Spinal cord (tissue), 10 donors: ENCODE data around the gene PLA2G4E. TPM values are rescaled to one million over a fixed set of nuclear protein-coding genes. Genes with fewer than 3 reads are reported as not detected.

Experiments used
- DNase-seq, 6 donors: peaks; one replicate each; pipeline versions ENCODE4 v3.0.0 to v3.0.0-alpha.2; 2013 to 2015; ENCODE audit warnings: low spot score in 6 of 6, low read depth in 4 of 6
- H3K27ac ChIP-seq: one replicate; pipeline ENCODE4 v1.5.1; 2013; ENCODE audit warnings: low read depth, low read length, control low read depth
- H3K27me3 ChIP-seq: one replicate; pipeline ENCODE4 v1.6.1; 2013; ENCODE audit warnings: low read length; ENCODE audit not compliant: control insufficient read depth, insufficient read depth
- H3K36me3 ChIP-seq: one replicate; pipeline ENCODE4 v1.6.1; 2013; ENCODE audit warnings: low read length; ENCODE audit not compliant: control insufficient read depth, insufficient read depth
- H3K4me1 ChIP-seq: one replicate; pipeline ENCODE4 v1.6.1; 2013; ENCODE audit warnings: low read length; ENCODE audit not compliant: control insufficient read depth, insufficient read depth
- H3K4me3 ChIP-seq: one replicate; pipeline ENCODE4 v1.5.1; 2013; ENCODE audit warnings: low read depth, low read length, control low read depth
- H3K9me3 ChIP-seq: one replicate; pipeline ENCODE4 v1.6.1; 2013; ENCODE audit warnings: low read length; ENCODE audit not compliant: control insufficient read depth, insufficient read depth
- WGBS: methylation state at CpG from one replicate; pipeline ENCODE4 v1.1.5; 2013; ENCODE audit warnings: missing lambda C conversion rate; ENCODE audit not compliant: insufficient coverage; 5-methylcytosine and 5-hydroxymethylcytosine counted together
- polyA plus RNA-seq, 2 donors: library from polyadenylated mRNA; unstranded; fragments of 120-200 nt; gene quantifications; one replicate each; pipeline ENCODE4 v1.2.1, GENCODE V29; 2013; ENCODE audit not compliant: insufficient read length in 2 of 2
- total RNA-seq, 2 donors: library from RNA; depleted of rRNA in 1 of 2; stranded (reverse); fragments of 120-200 nt in 1 of 2; fragments of >200 nt in 1 of 2; gene quantifications; one replicate each; pipeline versions ENCODE4 v1.2.3 to v1.2.4, GENCODE V29; 2013 to 2014
- donor health status: healthy.

Gene PLA2G4E
- total and polyA plus RNA-seq, 4 donors = not detected

GRCh38 chr15:41987925-41988275, 32.9 kb downstream of the PLA2G4E start:
- no peaks in the 10 kb centered on the region for H3K9me3 ChIP-seq
- whole genome bisulfite sequencing = 85% methylated on average over 5 of the region's 11 CpGs
- no peak overlapping the region for H3K4me3 ChIP-seq
- no peaks in the 10 kb centered on the region for H3K36me3 ChIP-seq
- no peaks in the 10 kb centered on the region for H3K27me3 ChIP-seq
- H3K4me1 ChIP-seq = peaks cover 3% of the 10 kb centered on the region
- H3K27ac ChIP-seq = no peak overlapping the region
- DNase-seq = no peak

GRCh38 chr15:41987246-41987924, 33.5 kb downstream of the PLA2G4E start:
- DNase-seq = no peak
- no peaks in the 10 kb centered on the region for H3K36me3 ChIP-seq
- H3K4me1 ChIP-seq = peaks cover 3% of the 10 kb centered on the region
- H3K27me3 ChIP-seq = no peaks in the 10 kb centered on the region
- H3K27ac ChIP-seq = no peak overlapping the region
- no peaks in the 10 kb centered on the region for H3K9me3 ChIP-seq
- no peak overlapping the region for H3K4me3 ChIP-seq
- WGBS = 82% methylated on average over 11 of the region's 17 CpGs

GRCh38 chr15:41985236-41986160, 35.3 kb downstream of the PLA2G4E start:
- DNase-seq = no peak
- 81% methylated on average over 17 of the region's 19 CpGs for WGBS

GRCh38 chr15:41984622-41985021, 36.2 kb downstream of the PLA2G4E start:
- no peak overlapping the region for H3K27ac ChIP-seq

More at GRCh38 chr15:41985236-41986160, 35.3 kb downstream of the PLA2G4E start:
- H3K27me3 ChIP-seq = no peaks in the 10 kb centered on the region
- peaks cover 3% of the 10 kb centered on the region for H3K4me1 ChIP-seq
- no peaks in the 10 kb centered on the region for H3K9me3 ChIP-seq
- H3K4me3 ChIP-seq = no peak overlapping the region
- H3K36me3 ChIP-seq = no peaks in the 10 kb centered on the region
- H3K27ac ChIP-seq = no peak overlapping the region

GRCh38 chr15:41983621-41984571, 36.9 kb downstream of the PLA2G4E start:
- Histone ChIP-seq H3K4me3 (no peak overlapping the region), H3K36me3 (no peaks in the 10 kb centered on the region), H3K9me3 (no peaks in the 10 kb centered on the region), H3K27me3 (no peaks in the 10 kb centered on the region), H3K27ac (no peak overlapping the region), H3K4me1 (no peaks in the 10 kb centered on the region)
- no peak for DNase-seq
- 85% methylated on average over 10 of the region's 17 CpGs for WGBS

More at GRCh38 chr15:41984622-41985021, 36.2 kb downstream of the PLA2G4E start:
- peaks cover 2% of the 10 kb centered on the region for H3K4me1 ChIP-seq
- no peaks in the 10 kb centered on the region for H3K27me3 ChIP-seq
- H3K9me3 ChIP-seq = no peaks in the 10 kb centered on the region
- no peaks in the 10 kb centered on the region for H3K36me3 ChIP-seq
- DNase-seq = no peak
- H3K4me3 ChIP-seq = no peak overlapping the region
- WGBS = 94% methylated on average over 5 of the region's 5 CpGs

GRCh38 chr15:41983221-41983620, 37.6 kb downstream of the PLA2G4E start:
- DNase-seq = no peak
- Histone ChIP-seq H3K9me3 (no peaks in the 10 kb centered on the region), H3K4me1 (no peaks in the 10 kb centered on the region), H3K27ac (no peak overlapping the region), H3K27me3 (no peaks in the 10 kb centered on the region), H3K4me3 (no peak overlapping the region), H3K36me3 (no peaks in the 10 kb centered on the region)
- WGBS = 84% methylated on average over 5 of the region's 7 CpGs

- WGBS = 83% methylated on average over 7 of the region's 10 CpGs
- Histone ChIP-seq H3K4me1 (no peaks in the 10 kb centered on the region), H3K36me3 (no peaks in the 10 kb centered on the region), H3K27me3 (peaks cover 2% of the 10 kb centered on the region), H3K27ac (no peak overlapping the region), H3K9me3 (no peaks in the 10 kb centered on the region), H3K4me3 (no peak overlapping the region)
- no peak for DNase-seq
Measured at GRCh38 chr15:41982133-41982930, 38.5 kb downstream of the PLA2G4E start.

GRCh38 chr15:41981371-41982132, 39.3 kb downstream of the PLA2G4E start:
- Histone ChIP-seq H3K9me3 (no peaks in the 10 kb centered on the region), H3K27me3 (peaks cover 2% of the 10 kb centered on the region), H3K4me1 (no peaks in the 10 kb centered on the region), H3K27ac (no peak overlapping the region), H3K4me3 (no peak overlapping the region), H3K36me3 (no peaks in the 10 kb centered on the region)
- no peak for DNase-seq
- WGBS = 91% methylated on average over 9 of the region's 10 CpGs
